Psoas muscle (tissue), 8 donors: ENCODE data around the gene XIRP2. TPM values are rescaled to one million over a fixed set of nuclear protein-coding genes. Genes with fewer than 3 reads are reported as not detected.
"Not testable (repeated sequence)": the region's sequence is repeated elsewhere in the genome, so short reads cannot be mapped to it uniquely, and the experiment has no call there.

ENCODE experiments used
- ATAC-seq, 4 donors: fragments of 200-7000 bp; cut with Tn5 transposase; one replicate each; pipeline ENCODE4 v1.9.1; 2020; ENCODE audit warnings: moderate library complexity in 3 of 4, mild to moderate bottlenecking in 2 of 4
- DNase-seq, 2 donors: peaks; one replicate each; pipeline ENCODE4 v3.0.0-alpha.2; 2020
- H3K27ac ChIP-seq: fragments of 200-600 bp; one replicate; pipeline ENCODE4 v1.8.0; 2022
- H3K27me3 ChIP-seq, 3 donors: fragments of 200-600 bp in 1 of 3; one replicate each; pipeline versions ENCODE4 v1.6.1 to v1.8.0; 2013 to 2022; ENCODE audit warnings: low read length in 2 of 3, mild to moderate bottlenecking in 2 of 3, moderate library complexity in 1 of 3; ENCODE audit not compliant: insufficient read depth in 3 of 3
- H3K36me3 ChIP-seq, 2 donors: fragments of 200-600 bp in 1 of 2; one replicate each; pipeline versions ENCODE4 v1.6.1 to v1.8.0; 2013 to 2022; ENCODE audit warnings: low read depth in 1 of 2, mild to moderate bottlenecking in 1 of 2, moderate library complexity in 1 of 2; ENCODE audit not compliant: insufficient read depth in 1 of 2
- H3K4me1 ChIP-seq: fragments of 200-600 bp; one replicate; pipeline ENCODE4 v1.8.0; 2022
- H3K4me3 ChIP-seq: fragments of 200-600 bp; one replicate; pipeline ENCODE4 v1.8.0; 2022; ENCODE audit warnings: mild to moderate bottlenecking
- H3K9me3 ChIP-seq: fragments of 200-600 bp; one replicate; pipeline ENCODE4 v1.8.0; 2022
- CTCF ChIP-seq: fragments of 200-600 bp; IDR thresholded peaks from one replicate; pipeline ENCODE4 v1.8.0; 2022; ENCODE audit warnings: antibody characterized with exemption
- WGBS, 3 donors: extraction: QIAGEN DNeasy Blood & Tissue Kit; methylation state at CpG; one replicate each; pipeline versions ENCODE4 v1.1.6 to v1.1.7; 2013; 5-methylcytosine and 5-hydroxymethylcytosine counted together
- intact Hi-C, 2 donors: fragments of 100-400 bp; cut with DNase I; formaldehyde crosslinking; loops; one replicate each; pipeline versions ENCODE4 v1.11.0 to v1.14.2; 2022
- polyA plus RNA-seq, 3 donors: library from polyadenylated mRNA; stranded (reverse); fragments of 200-250 nt; gene quantifications; one replicate each; pipeline ENCODE4 v1.2.3, GENCODE V29; 2013
- total RNA-seq, 4 donors: library from RNA; stranded (reverse); fragmentation: NEBNext Ultra II Directional in 2 of 4; extraction: Animal tissue kit (Norgen Biotek cat#: 25700) in 2 of 4; gene quantifications; one replicate each; pipeline versions ENCODE4 v1.2.1 to v1.2.4, GENCODE V29; 2021 to 2023
- donor health status: healthy with polysubstance abuse.
- donor health status: DM: no; HTN: no; CAD: no; lungs with moderate emphysema.
- donor health status: Bipolar disorder and iron deficiency.
- donor health status: healthy.
- donor health status: DM: yes; HTN: yes; CAD: no.
- donor health status: DM: no; HTN: no; CAD: no.
- donor health status: DM: no; HTN: no; CAD: no.
- donor health status: DM: yes; HTN: yes; CAD: no.

Gene XIRP2
- total and polyA plus RNA-seq, 7 donors, result 355 to 8,701 (median 2,071) TPM

- intact Hi-C loops, result no loop called here
- H3K9me3 ChIP-seq, result no peaks in the 10 kb centered on the region
- H3K4me1 ChIP-seq, result no peaks in the 10 kb centered on the region
- TF ChIP-seq CTCF, result no peak
- no peak overlapping the region for H3K27ac ChIP-seq
- no peaks in the 10 kb centered on the region for H3K27me3 ChIP-seq
- DNase-seq (no peak), ATAC-seq (no peak)
- H3K36me3 ChIP-seq, result no peaks in the 10 kb centered on the region
- 65 to 98% (median 91%) methylated on average over 1 of the region's 1 CpG for WGBS, 3 donors
- H3K4me3 ChIP-seq, result no peak overlapping the region
Measured at GRCh38 chr2:167013227-167013626, 124.9 kb downstream of the XIRP2 start.

GRCh38 chr2:167015806-167016205 lies 127.5 kb downstream of the XIRP2 start:
- Histone ChIP-seq H3K27ac (no peak overlapping the region), H3K36me3 (no peaks in the 10 kb centered on the region), H3K4me1 (no peaks in the 10 kb centered on the region), H3K27me3 (no peaks in the 10 kb centered on the region), H3K9me3 (no peaks in the 10 kb centered on the region), H3K4me3 (no peak overlapping the region)
- DNase-seq, result no peak
- 90 to 96% (median 96%) methylated on average over 3 of the region's 3 CpGs for whole genome bisulfite sequencing, 3 donors
- intact Hi-C loops, result no loop called here
- TF ChIP-seq CTCF, result no peak
- ATAC-seq, result no peak

- H3K27me3 ChIP-seq, result no peaks in the 10 kb centered on the region
Measured at GRCh38 chr2:167017021-167017420, 128.7 kb downstream of the XIRP2 start.

GRCh38 chr2:167018590-167018989 lies 130.3 kb downstream of the XIRP2 start:
- no peak for TF ChIP-seq CTCF

More at GRCh38 chr2:167017021-167017420, 128.7 kb downstream of the XIRP2 start:
- ATAC-seq (no peak), DNase-seq (no peak)
- 85 to 93% (median 86%) methylated on average over 1 of the region's 1 CpG for WGBS, 3 donors
- H3K4me3 ChIP-seq, result no peak overlapping the region
- intact Hi-C loops, result no loop called here
- H3K4me1 ChIP-seq, result no peaks in the 10 kb centered on the region
- H3K36me3 ChIP-seq, result no peaks in the 10 kb centered on the region
- no peak for TF ChIP-seq CTCF
- no peak overlapping the region for H3K27ac ChIP-seq
- H3K9me3 ChIP-seq, result no peaks in the 10 kb centered on the region

GRCh38 chr2:167028503-167028902 lies 140.2 kb downstream of the XIRP2 start:
- intact Hi-C loops, result no loop called here
- WGBS, 3 donors, result 91 to 94% (median 91%) methylated on average over 4 of the region's 4 CpGs
- no peak for ATAC-seq
- Histone ChIP-seq H3K9me3 (peaks cover 10% of the 10 kb centered on the region), H3K27me3 (no peaks in the 10 kb centered on the region), H3K36me3 (no peaks in the 10 kb centered on the region), H3K27ac (no peak overlapping the region), H3K4me1 (no peaks in the 10 kb centered on the region), H3K4me3 (no peak overlapping the region)
- no peak for DNase-seq
- TF ChIP-seq CTCF, result no peak

More at GRCh38 chr2:167018590-167018989, 130.3 kb downstream of the XIRP2 start:
- Histone ChIP-seq H3K27me3 (no peaks in the 10 kb centered on the region), H3K27ac (no peak overlapping the region), H3K9me3 (no peaks in the 10 kb centered on the region), H3K36me3 (no peaks in the 10 kb centered on the region), H3K4me3 (no peak overlapping the region), H3K4me1 (no peaks in the 10 kb centered on the region)
- no peak for DNase-seq
- 70 to 75% (median 71%) methylated on average over 2 of the region's 2 CpGs for WGBS, 3 donors
- no peak for ATAC-seq
- intact Hi-C loops, result no loop called here

- DNase-seq, H3K4me3 ChIP-seq, ATAC-seq, H3K27me3 ChIP-seq, H3K36me3 ChIP-seq, H3K27ac ChIP-seq, intact Hi-C loops, H3K4me1 ChIP-seq: not testable (repeated sequence)
- peaks cover 22% of the 10 kb centered on the region for H3K9me3 ChIP-seq
- 95 to 97% (median 96%) methylated on average over 3 of the region's 3 CpGs for WGBS, 3 donors
Measured at GRCh38 chr2:167034976-167035375, 146.7 kb downstream of the XIRP2 start.
